Pancreas (tissue), 10 donors: ENCODE measurements around the gene ADNP2. TPM values are rescaled to one million over a fixed set of nuclear protein-coding genes. Genes with fewer than 3 reads are reported as not detected.

Experiments
- ATAC-seq, 4 donors: fragments of 200-7000 bp; cut with Tn5 transposase; one replicate each; pipeline versions ENCODE4 v1.8.0 to v1.9.1; 2020; ENCODE audit warnings: mild to moderate bottlenecking in 4 of 4, moderate library complexity in 4 of 4
- DNase-seq, 6 donors: peaks; one replicate each; pipeline ENCODE4 v3.0.0-alpha.2; 2020
- FAIRE-seq: peaks from 2 replicates; lab custom pipeline; 2012; peaks lifted over from hg19 to GRCh38; lab: Jason Lieb, UNC
- H3K27ac ChIP-seq, 4 donors: fragments of 200-600 bp; sonication (generic); 1 replicate in 3 of 4; 2 replicates in 1 of 4; pipeline versions ENCODE4 v1.5.0 to v1.8.0; 2020
- H3K27me3 ChIP-seq, 4 donors: fragments of 200-600 bp; one replicate each; pipeline ENCODE4 v1.8.0; 2021
- H3K36me3 ChIP-seq, 3 donors: fragments of 200-600 bp; sonication (generic) in 1 of 3; one replicate each; pipeline versions ENCODE4 v1.5.0 to v1.8.0; 2020 to 2021
- H3K4me1 ChIP-seq, 3 donors: fragments of 200-600 bp; one replicate each; pipeline ENCODE4 v1.8.0; 2021
- H3K4me3 ChIP-seq, 4 donors: fragments of 200-600 bp; sonication (generic) in 2 of 4; one replicate each; pipeline versions ENCODE4 v1.5.0 to v1.8.0; 2020 to 2021
- H3K9me3 ChIP-seq, 4 donors: fragments of 200-600 bp; one replicate each; pipeline ENCODE4 v1.8.0; 2021
- WGBS, 2 donors: extraction: QIAGEN DNeasy Blood & Tissue Kit; methylation state at CpG; one replicate each; pipeline ENCODE4 v1.1.7; 2013; 5-methylcytosine and 5-hydroxymethylcytosine counted together
- intact Hi-C, 3 donors: fragments of 100-400 bp; cut with DNase I; formaldehyde crosslinking; loops; one replicate each; pipeline versions ENCODE4 v1.11.1 to v1.14.2; 2022
- polyA plus RNA-seq, 2 donors: library from polyadenylated mRNA; stranded (reverse); fragments of 200-250 nt; gene quantifications; one replicate each; pipeline ENCODE4 v1.2.3, GENCODE V29; 2013
- total RNA-seq, 6 donors: library from RNA; stranded (reverse); fragmentation: NEBNext Ultra II Directional in 4 of 6; extraction: Animal tissue kit (Norgen Biotek cat#: 25700) in 4 of 6; gene quantifications; one replicate each; pipeline versions ENCODE4 v1.2.1 to v1.2.4, GENCODE V29; 2021 to 2023
- TF ChIP-seq, protein P1 (sequence below), 4 donors: fragments of 200-600 bp; sonication (generic) in 3 of 4; IDR thresholded peaks; one replicate each; pipeline versions ENCODE4 v1.5.0 to v1.8.0; 2021; ENCODE audit warnings: antibody characterized with exemption in 4 of 4
- donor health status: healthy with polysubstance abuse.
- donor health status: DM: no; HTN: no; CAD: no; lungs with moderate emphysema.
- donor health status: DM: no; HTN: no; CAD: no.
- donor health status: control.
- donor health status: control.
- donor health status: Bipolar disorder and iron deficiency.
- donor health status: DM: yes; HTN: yes; CAD: no.
- donor health status: DM: no; HTN: no; CAD: no.
- donor health status: DM: no; HTN: no; CAD: no.
- donor health status: DM: yes; HTN: yes; CAD: no.

ADNP2 gene
- total and polyA plus RNA-seq, 8 donors = 4.2 to 8.4 (median 6.9) TPM

DNA sequence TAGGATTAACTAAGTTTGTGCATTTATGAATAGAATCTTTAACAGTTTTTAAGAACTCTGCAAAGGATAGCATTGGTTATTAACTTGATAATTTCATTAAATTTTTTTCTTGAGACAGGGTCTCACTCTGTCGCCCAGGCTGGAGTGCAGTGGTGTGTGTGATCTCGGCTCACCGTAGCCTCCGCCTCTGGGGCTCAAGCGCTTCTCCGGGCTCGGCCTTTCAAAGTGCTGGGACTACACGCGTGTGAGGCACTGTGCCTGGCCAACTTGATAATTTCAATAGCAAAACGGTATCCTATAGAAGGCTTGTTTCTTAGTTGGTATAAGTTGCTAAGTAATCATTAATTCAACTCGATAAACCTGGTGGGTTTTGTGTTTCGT lies 38.0 kb downstream of the ADNP2 start:
- no peaks in the 10 kb centered on the region for H3K36me3 ChIP-seq
- FAIRE-seq = no peak
- H3K4me1 ChIP-seq = peaks cover 8 to 15% (median 14%) of the 10 kb centered on the region in 3 donors
- H3K9me3 ChIP-seq = no peaks in the 10 kb centered on the region
- peak overlapping the region in 3 of 4 donors; percentile 46 to 58 (median 47) for H3K4me3 ChIP-seq
- WGBS, 2 donors = 26 to 31% methylated on average over 12 of the region's 12 CpGs
- ATAC-seq = peak; percentile 25 to 41 (median 35)
- TF ChIP-seq, protein P1, sequence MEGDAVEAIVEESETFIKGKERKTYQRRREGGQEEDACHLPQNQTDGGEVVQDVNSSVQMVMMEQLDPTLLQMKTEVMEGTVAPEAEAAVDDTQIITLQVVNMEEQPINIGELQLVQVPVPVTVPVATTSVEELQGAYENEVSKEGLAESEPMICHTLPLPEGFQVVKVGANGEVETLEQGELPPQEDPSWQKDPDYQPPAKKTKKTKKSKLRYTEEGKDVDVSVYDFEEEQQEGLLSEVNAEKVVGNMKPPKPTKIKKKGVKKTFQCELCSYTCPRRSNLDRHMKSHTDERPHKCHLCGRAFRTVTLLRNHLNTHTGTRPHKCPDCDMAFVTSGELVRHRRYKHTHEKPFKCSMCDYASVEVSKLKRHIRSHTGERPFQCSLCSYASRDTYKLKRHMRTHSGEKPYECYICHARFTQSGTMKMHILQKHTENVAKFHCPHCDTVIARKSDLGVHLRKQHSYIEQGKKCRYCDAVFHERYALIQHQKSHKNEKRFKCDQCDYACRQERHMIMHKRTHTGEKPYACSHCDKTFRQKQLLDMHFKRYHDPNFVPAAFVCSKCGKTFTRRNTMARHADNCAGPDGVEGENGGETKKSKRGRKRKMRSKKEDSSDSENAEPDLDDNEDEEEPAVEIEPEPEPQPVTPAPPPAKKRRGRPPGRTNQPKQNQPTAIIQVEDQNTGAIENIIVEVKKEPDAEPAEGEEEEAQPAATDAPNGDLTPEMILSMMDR (IDR thresholded peaks at IDR 0.05) = no peak
- DNase-seq = no peak
- intact Hi-C loops = no loop called here
- H3K27me3 ChIP-seq = no peaks in the 10 kb centered on the region
- H3K27ac ChIP-seq = no peak overlapping the region

DNA sequence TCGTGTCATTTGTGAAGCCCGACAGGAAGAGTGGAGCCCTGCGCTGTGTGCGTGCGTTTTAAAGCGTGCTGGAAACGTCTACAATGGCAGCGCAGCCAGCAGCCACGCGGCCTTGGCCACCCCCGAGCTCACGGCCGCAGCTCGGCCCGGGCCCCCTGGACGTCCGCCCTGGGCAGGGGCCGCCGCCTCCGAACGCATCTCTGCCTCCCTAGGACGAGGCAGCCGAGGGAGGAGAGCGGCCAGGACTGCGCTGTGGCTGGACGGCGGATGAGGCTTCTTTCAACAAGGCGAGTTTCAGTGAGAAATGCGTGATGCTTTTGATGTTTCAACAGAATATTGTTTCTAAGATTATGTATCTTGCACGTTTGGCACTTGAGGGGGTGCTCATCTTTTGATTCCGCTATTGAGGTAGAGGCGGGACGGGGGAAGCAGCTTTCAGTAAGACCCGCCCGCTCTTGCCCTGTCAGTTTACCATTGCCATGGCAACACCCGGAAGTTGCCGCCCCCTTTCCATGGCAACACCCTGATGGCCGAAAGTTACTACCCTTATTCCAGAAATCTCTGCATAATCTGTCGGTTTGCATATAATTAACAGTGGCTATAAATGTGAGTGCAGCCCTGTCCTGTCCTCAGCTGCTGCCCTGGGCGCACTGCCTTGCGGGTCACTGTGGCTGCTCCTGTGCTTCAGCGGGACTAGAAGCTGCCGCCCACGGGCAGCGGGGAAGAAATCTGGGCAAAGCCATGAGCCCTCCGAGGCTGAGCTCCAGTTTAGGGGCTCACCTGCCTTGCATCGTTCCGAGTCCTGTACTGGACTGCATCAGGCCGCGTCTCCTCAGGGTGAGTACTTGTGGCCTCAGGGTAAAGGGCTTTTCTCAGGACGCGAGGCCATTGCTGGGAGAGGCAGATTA lies 38.6 kb downstream of the ADNP2 start:
- Histone ChIP-seq H3K36me3 (no peaks in the 10 kb centered on the region), H3K4me3 (peak overlapping the region; percentile 24 to 58 (median 46)), H3K27me3 (no peaks in the 10 kb centered on the region), H3K9me3 (no peaks in the 10 kb centered on the region), H3K4me1 (peaks cover 8 to 15% (median 14%) of the 10 kb centered on the region in 3 donors), H3K27ac (peak overlapping the region in 3 of 4 donors; percentile 45 to 82 (median 80))
- FAIRE-seq = no peak
- peak; percentile 87 to 95 (median 94) for ATAC-seq
- peak; percentile 79 to 92 (median 85) for DNase-seq
- intact Hi-C loops = no loop called here
- WGBS, 2 donors = 27 to 30% methylated on average over 52 of the region's 52 CpGs
- TF ChIP-seq, protein P1 (IDR thresholded peaks at IDR 0.05) = no peak

DNA sequence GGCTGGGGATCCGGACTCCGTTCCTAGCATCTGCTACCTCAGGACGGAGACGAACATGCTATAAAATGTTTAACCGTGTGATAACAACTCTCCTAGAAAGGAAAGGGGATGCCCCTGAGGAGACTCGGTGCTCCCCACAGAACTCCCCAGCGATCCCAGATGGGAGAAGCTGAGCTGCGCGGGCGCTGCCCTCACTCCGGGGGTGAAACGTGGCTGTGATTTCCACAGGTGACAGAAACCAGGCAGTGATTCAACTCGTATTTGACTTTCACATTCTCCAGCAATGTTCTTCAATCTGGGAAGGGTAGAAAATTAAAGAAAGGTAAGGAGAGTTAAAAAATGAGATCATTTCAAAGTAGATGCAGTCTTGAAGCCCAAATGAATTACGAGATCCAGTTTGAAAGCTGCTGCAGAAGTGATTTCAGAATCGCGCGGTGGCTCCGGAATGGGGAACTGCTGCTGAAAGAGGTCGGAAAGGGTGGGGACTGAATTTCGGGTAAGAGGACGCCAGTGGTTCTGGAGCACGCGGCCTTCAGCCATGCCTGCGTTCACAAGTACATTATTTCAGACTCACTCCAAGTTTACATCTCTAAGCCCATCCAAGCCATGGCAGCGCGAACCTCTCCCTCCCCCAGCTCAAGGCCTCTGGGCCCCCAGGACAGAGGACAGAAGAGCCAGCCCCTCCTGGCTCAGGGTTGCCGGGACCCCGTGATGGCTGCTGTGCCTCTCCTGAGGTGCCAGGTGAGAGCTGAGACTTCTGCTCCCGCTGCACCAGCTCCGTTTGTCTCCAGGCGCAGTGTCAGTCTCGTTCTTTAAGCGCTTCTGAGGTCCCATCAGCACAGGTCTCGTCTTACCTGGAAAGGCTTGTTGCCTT lies 39.5 kb downstream of the ADNP2 start:
- TF ChIP-seq, protein P1 (IDR thresholded peaks at IDR 0.05) = no peak
- intact Hi-C loops = no loop called here
- DNase-seq (no peak), ATAC-seq (peak; percentile 29 to 63 (median 56)), FAIRE-seq (no peak)
- Histone ChIP-seq H3K27ac (peak overlapping the region in 3 of 4 donors; percentile 45 to 82 (median 80)), H3K9me3 (no peaks in the 10 kb centered on the region), H3K4me3 (peak overlapping the region; percentile 24 to 58 (median 46)), H3K36me3 (no peaks in the 10 kb centered on the region), H3K4me1 (peaks cover under 1 to 8% (median 8%) of the 10 kb centered on the region in 3 donors), H3K27me3 (no peaks in the 10 kb centered on the region)
- 38 to 44% methylated on average over 34 of the region's 34 CpGs for WGBS, 2 donors

DNA sequence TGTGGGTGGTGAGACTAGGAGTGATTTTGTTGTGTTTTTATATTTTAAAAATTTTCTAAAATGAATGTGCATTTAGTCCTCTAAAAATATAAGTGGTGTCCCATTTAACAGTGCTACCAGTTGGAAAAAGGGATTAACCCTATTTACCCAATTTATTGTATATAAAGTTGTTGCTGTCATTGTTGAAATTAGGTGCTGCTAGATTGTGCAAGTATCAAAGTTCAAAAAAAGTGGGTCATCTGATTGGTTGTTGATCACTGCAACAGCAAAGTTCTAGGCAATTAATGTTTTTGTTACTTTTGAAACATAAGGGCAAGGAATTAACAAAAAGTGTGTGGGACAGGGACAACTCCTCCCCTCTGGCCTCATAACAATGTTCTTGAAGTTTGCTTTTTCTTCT lies 40.6 kb downstream of the ADNP2 start:
- DNase-seq (no peak), ATAC-seq (no peak), FAIRE-seq (no peak)
- H3K9me3 ChIP-seq = no peaks in the 10 kb centered on the region
- intact Hi-C loops = loop anchor here in 1 of 3 donors (10.0 kb wide), 1 partner anchor 215 kb away; no protein-coding TSS in a partner anchor
- no peaks in the 10 kb centered on the region for H3K36me3 ChIP-seq
- H3K4me3 ChIP-seq = no peak overlapping the region
- H3K4me1 ChIP-seq = peaks cover 0 to 4% (median 4%) of the 10 kb centered on the region in 3 donors
- H3K27me3 ChIP-seq = no peaks in the 10 kb centered on the region
- TF ChIP-seq, protein P1 (IDR thresholded peaks at IDR 0.05) = no peak
- H3K27ac ChIP-seq = no peak overlapping the region
